Upper lobe of left lung (tissue), 6 donors: ENCODE measurements around the gene PLCB4. TPM values are rescaled to one million over a fixed set of nuclear protein-coding genes. Genes with fewer than 3 reads are reported as not detected.
A peak's percentile ranks its signal among the peaks of the same experiment; 100 is the strongest.

Experiments used
- ATAC-seq, 2 donors: fragments of 200-7000 bp; cut with Tn5 transposase; one replicate each; pipeline ENCODE4 v1.9.1; 2022; ENCODE audit warnings: mild to moderate bottlenecking in 2 of 2, moderate library complexity in 2 of 2; ENCODE audit not compliant: low FRiP score in 2 of 2
- DNase-seq, 2 donors: peaks; one replicate each; pipeline ENCODE4 v3.0.0-alpha.2; 2019 to 2020
- H3K27ac ChIP-seq, 4 donors: fragments of 200-600 bp; sonication (generic); one replicate each; pipeline ENCODE4 v1.5.1; 2016 to 2019
- H3K27me3 ChIP-seq, 4 donors: fragments of 200-600 bp; sonication (generic); one replicate each; pipeline ENCODE4 v1.5.1; 2017 to 2019
- H3K36me3 ChIP-seq, 4 donors: fragments of 200-600 bp; sonication (generic); one replicate each; pipeline ENCODE4 v1.5.1; 2016 to 2019
- H3K4me1 ChIP-seq, 4 donors: fragments of 200-600 bp; sonication (generic); one replicate each; pipeline ENCODE4 v1.5.1; 2018 to 2019
- H3K4me3 ChIP-seq, 4 donors: fragments of 200-600 bp; sonication (generic); one replicate each; pipeline ENCODE4 v1.5.1; 2017 to 2019; ENCODE audit warnings: mild to moderate bottlenecking in 2 of 4, moderate library complexity in 1 of 4
- H3K9me3 ChIP-seq, 4 donors: fragments of 200-600 bp; sonication (generic); one replicate each; pipeline ENCODE4 v1.5.1; 2018 to 2019
- EP300 ChIP-seq, 4 donors: sonication (generic); formaldehyde crosslinking; IDR thresholded peaks; one replicate each; pipeline ENCODE4 v1.5.1; 2017; ENCODE audit warnings: antibody characterized with exemption in 4 of 4, control low read depth in 2 of 4
- POLR2A ChIP-seq, 4 donors: fragments of 450-650 bp; IDR thresholded peaks; one replicate each; pipeline ENCODE4 v1.5.1; 2016 to 2017; ENCODE audit warnings: antibody characterized with exemption in 4 of 4, mild to moderate bottlenecking in 2 of 4
- POLR2AphosphoS5 ChIP-seq, 2 donors: sonication (generic); formaldehyde crosslinking; IDR thresholded peaks; one replicate each; pipeline ENCODE4 v1.5.1; 2017; ENCODE audit warnings: antibody characterized with exemption in 2 of 2
- WGBS, 2 donors: methylation state at CpG; one replicate each; pipeline ENCODE4 v1.1.5; 2017 to 2018; 5-methylcytosine and 5-hydroxymethylcytosine counted together
- total RNA-seq, 6 donors: library from RNA; depleted of rRNA in 4 of 6; stranded (reverse); fragments of >200 nt in 4 of 6; gene quantifications; one replicate each; pipeline versions ENCODE4 v1.1.0 to v1.2.1, GENCODE V29; 2016 to 2021
- TF ChIP-seq, protein P1 (sequence below), 6 experiments: fragments of 450-650 bp in 4 of 6; fragments of 200-600 bp in 2 of 6; sonication (generic) in 2 of 6; IDR thresholded peaks; one replicate each; pipeline ENCODE4 v1.5.1; 2016 to 2019; ENCODE audit warnings: antibody characterized with exemption in 6 of 6
- donor health status: DM: no; HTN: no; CAD: no; lungs with moderate emphysema.
- donor health status: DM: no; HTN: yes; CAD: no; lungs with severe emphysema.

Gene PLCB4
- total RNA-seq, 6 donors from 2014 or later: 5.7 to 15.2 (median 8.2) TPM

DNA sequence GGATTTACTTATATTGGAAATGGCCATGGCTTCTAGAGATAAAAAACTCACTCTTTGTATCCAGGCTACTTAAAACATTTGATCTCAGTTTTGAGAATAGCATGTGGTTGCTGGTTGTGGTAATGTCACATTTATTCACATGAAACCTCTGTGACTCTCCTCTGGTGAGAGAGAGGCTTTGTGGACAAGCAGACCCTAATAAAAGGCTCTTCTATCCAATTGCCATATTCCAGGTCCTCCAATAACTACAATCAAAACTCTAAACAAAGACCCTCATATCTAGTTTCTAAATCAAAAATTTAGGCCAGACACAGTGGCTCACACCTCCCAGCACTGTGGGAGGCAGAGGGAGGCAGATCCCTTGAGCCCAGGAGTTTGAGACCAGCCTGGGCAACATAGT lies 269.2 kb downstream of the PLCB4 start:
- Histone ChIP-seq H3K36me3 (no peaks in the 10 kb centered on the region), H3K4me3 (no peak overlapping the region), H3K27ac (no peak overlapping the region), H3K4me1 (no peaks in the 10 kb centered on the region), H3K27me3 (no peaks in the 10 kb centered on the region), H3K9me3 (no peaks in the 10 kb centered on the region)
- no peak for DNase-seq
- TF ChIP-seq EP300 (IDR thresholded peaks at IDR 0.05): no peak
- TF ChIP-seq POLR2AphosphoS5 (IDR thresholded peaks at IDR 0.05): no peak
- no peak for TF ChIP-seq POLR2A (IDR thresholded peaks at IDR 0.05)
- TF ChIP-seq, protein P1, sequence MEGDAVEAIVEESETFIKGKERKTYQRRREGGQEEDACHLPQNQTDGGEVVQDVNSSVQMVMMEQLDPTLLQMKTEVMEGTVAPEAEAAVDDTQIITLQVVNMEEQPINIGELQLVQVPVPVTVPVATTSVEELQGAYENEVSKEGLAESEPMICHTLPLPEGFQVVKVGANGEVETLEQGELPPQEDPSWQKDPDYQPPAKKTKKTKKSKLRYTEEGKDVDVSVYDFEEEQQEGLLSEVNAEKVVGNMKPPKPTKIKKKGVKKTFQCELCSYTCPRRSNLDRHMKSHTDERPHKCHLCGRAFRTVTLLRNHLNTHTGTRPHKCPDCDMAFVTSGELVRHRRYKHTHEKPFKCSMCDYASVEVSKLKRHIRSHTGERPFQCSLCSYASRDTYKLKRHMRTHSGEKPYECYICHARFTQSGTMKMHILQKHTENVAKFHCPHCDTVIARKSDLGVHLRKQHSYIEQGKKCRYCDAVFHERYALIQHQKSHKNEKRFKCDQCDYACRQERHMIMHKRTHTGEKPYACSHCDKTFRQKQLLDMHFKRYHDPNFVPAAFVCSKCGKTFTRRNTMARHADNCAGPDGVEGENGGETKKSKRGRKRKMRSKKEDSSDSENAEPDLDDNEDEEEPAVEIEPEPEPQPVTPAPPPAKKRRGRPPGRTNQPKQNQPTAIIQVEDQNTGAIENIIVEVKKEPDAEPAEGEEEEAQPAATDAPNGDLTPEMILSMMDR (IDR thresholded peaks at IDR 0.05): no peak
- no peak for ATAC-seq

DNA sequence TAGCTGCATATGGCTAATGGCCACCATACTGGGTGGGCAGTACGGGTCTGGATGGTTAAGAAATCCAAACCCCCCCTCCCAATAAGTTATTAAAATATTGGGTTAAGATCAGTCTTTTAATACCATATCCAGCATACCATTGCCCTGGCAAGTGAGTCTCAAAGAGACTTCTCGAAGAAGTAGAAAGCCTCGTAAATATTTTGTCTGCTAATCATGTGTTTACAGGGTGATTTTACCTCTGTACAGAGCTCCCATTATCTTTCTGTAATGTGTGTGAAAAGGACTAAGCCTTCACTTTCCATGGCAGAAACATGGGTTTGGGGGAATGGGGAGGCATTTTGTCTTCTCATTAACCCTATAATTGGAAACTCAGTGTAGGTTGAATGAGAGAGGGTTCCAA lies 270.8 kb downstream of the PLCB4 start:
- H3K9me3 ChIP-seq: no peaks in the 10 kb centered on the region
- TF ChIP-seq POLR2AphosphoS5 (IDR thresholded peaks at IDR 0.05) (no peak), POLR2A (IDR thresholded peaks at IDR 0.05) (no peak), EP300 (IDR thresholded peaks at IDR 0.05) (no peak)
- TF ChIP-seq, protein P1 (IDR thresholded peaks at IDR 0.05): no peak
- WGBS, 2 donors: 93 to 99% methylated on average over 3 of the region's 3 CpGs
- DNase-seq: no peak
- no peak overlapping the region for H3K27ac ChIP-seq
- H3K4me1 ChIP-seq: peaks cover 0 to 10% (median 6%) of the 10 kb centered on the region in 4 donors
- H3K4me3 ChIP-seq: no peak overlapping the region
- no peaks in the 10 kb centered on the region for H3K36me3 ChIP-seq
- no peak for ATAC-seq
- H3K27me3 ChIP-seq: no peaks in the 10 kb centered on the region

DNA sequence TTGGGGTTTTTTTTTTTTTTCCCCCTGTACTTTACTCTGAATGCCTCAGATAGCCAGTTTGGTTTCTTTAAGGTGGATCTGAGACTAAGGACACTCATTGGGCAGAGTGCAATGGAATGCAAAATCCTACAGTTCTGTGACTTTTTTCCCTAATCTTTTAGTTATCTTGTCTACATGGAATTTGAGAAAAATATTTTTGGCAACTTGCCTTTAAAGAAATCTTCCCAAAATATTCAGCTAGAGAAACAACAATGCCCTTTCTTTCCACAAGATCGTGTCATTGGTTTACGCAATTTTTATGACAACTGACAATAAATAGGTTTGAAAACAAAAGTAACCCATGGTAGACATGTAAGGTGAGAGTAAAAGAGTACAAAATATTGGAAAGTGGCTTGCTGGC lies 273.8 kb downstream of the PLCB4 start:
- DNase-seq: no peak
- no peaks in the 10 kb centered on the region for H3K36me3 ChIP-seq
- ATAC-seq: no peak
- WGBS, 2 donors: 74 to 81% methylated on average over 2 of the region's 2 CpGs
- TF ChIP-seq EP300 (IDR thresholded peaks at IDR 0.05) (no peak), POLR2AphosphoS5 (IDR thresholded peaks at IDR 0.05) (no peak), POLR2A (IDR thresholded peaks at IDR 0.05) (no peak)
- TF ChIP-seq, protein P1 (IDR thresholded peaks at IDR 0.05): no peak
- no peaks in the 10 kb centered on the region for H3K9me3 ChIP-seq
- H3K4me1 ChIP-seq: peaks cover 0 to 25% (median 13%) of the 10 kb centered on the region in 4 donors
- H3K4me3 ChIP-seq: no peak overlapping the region
- no peak overlapping the region for H3K27ac ChIP-seq
- H3K27me3 ChIP-seq: no peaks in the 10 kb centered on the region

DNA sequence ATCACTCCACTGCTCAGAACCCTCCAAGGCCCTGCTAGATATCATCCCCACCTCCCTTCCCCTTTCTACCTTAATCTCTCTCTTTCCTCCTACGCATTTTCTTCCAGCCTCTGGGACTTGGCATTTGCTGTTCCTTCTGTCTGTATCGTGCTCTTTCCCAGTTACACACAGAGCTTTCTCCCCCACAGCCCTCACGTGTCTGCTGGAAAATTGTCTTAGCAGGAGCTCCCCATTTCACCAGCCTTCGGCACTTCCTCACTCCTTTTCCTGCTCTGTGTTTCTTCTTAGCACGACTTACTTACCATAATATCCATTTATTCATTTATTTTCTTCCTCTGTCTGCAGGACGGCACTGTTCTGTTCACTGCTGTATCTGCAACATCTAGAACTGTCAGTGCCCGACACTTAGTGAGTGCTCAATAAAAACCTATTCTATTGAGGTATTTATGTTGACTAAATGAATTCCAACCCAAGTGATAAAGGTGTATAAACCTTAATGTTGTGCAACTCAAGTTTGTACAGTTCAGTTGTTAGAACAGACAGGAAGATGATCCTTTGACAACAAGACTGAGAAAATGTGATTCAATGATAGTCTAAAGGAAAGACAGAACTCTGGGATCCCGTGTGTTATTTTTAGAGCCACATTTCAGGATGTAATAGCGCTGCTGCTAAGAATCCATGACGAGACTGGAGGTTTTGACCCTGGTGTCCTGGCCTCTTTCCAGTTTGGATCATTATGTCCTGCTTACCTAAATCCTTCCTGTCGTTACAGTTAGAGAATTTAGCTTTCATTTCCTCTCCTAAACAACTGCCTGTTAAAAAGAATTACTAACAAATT lies 275.4 kb downstream of the PLCB4 start:
- no peak for DNase-seq
- ATAC-seq: no peak
- Histone ChIP-seq H3K27me3 (no peaks in the 10 kb centered on the region), H3K27ac (peak overlapping the region; percentile 0 to 40 (median 38)), H3K4me3 (no peak overlapping the region), H3K9me3 (no peaks in the 10 kb centered on the region), H3K4me1 (peaks cover 4 to 29% (median 22%) of the 10 kb centered on the region in 4 donors), H3K36me3 (no peaks in the 10 kb centered on the region)
- 47 to 55% methylated on average over 11 of the region's 11 CpGs for WGBS, 2 donors
- TF ChIP-seq EP300 (IDR thresholded peaks at IDR 0.05): peak in 1 of 4 donors; percentile 12
- TF ChIP-seq POLR2A (IDR thresholded peaks at IDR 0.05): no peak
- TF ChIP-seq POLR2AphosphoS5 (IDR thresholded peaks at IDR 0.05): peak in 1 of 2 donors; percentile 19
- TF ChIP-seq, protein P1 (IDR thresholded peaks at IDR 0.05): no peak

DNA sequence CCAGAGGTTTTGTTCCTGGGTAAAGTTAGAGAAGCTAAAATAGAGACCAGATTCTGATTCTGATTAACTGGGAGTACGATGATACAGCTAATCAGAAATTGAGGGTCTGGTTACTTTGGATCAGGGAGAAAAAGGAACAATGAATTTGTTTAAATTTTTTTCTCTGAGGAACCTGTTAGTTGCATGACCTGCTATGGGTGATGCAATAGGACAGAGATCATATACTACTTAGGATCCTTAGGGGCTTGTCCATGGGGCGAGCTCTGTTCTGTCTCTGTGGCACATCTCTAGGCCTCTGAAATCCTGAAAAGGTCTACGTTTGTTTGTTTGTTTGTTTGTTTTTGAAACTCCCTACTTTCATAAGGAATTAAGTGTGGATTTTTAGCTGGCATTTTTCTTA lies 279.4 kb downstream of the PLCB4 start:
- Histone ChIP-seq H3K36me3 (no peaks in the 10 kb centered on the region), H3K9me3 (no peaks in the 10 kb centered on the region), H3K4me3 (no peak overlapping the region), H3K27me3 (no peaks in the 10 kb centered on the region), H3K4me1 (peaks cover 4 to 33% (median 28%) of the 10 kb centered on the region in 4 donors), H3K27ac (no peak overlapping the region)
- no peak for DNase-seq
- TF ChIP-seq, protein P1 (IDR thresholded peaks at IDR 0.05): no peak
- no peak for TF ChIP-seq EP300 (IDR thresholded peaks at IDR 0.05)
- TF ChIP-seq POLR2AphosphoS5 (IDR thresholded peaks at IDR 0.05): no peak
- TF ChIP-seq POLR2A (IDR thresholded peaks at IDR 0.05): no peak
- no peak for ATAC-seq
- 67% methylated on average over 3 of the region's 3 CpGs for WGBS, 2 donors
